ENCODE results near the gene MIXL1. TPM values are rescaled to one million over a fixed set of nuclear protein-coding genes. Genes with fewer than 3 reads are reported as not detected.

Gene MIXL1
- total and polyA plus RNA-seq, 4 donors: 0.19 to 0.51 TPM; not detected in 2

DNA sequence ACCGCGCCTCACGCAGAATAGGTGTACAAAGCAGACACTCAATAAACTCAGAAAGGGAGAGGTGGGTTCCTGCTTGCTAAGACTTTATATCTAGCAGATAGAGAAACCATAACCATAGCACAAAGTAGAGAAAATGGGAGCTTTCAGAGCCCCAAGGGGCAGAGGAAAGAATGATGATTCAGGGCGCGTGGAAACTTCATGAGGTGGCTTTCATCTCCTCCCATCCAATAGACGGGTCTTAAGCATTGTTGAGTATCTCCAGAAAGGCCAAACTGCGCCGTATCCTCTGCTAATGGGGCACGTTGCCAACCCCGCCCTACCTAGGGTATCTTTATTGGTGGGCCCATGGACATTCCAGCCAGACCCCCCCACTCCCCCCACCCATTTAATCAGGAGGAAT, 778 bp upstream of the MIXL1 start:
- ATAC-seq (ENCODE audit: low FRiP score): no peak
- intact Hi-C loops (cut with DNase I): no loop called here

DNA sequence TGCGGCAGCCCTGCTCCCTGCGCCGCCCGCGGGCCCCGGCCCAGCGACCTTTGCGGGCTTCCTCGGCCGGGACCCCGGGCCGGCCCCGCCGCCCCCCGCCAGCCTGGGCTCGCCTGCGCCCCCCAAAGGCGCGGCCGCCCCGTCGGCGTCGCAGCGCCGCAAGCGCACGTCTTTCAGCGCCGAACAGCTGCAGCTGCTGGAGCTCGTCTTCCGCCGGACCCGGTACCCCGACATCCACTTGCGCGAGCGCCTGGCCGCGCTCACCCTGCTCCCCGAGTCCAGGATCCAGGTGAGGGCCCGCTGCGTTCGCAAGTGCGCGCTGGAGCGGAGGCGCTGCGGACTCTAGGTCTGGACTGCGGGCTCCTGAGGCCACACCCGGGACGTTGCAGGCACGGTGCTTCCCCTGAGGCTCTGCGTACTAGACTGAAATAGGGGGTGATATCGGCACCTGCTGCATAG, 351 bp downstream of the MIXL1 start:
- DNase-seq: no peak
- no peaks in the 10 kb centered on the region for H3K9me3 ChIP-seq (ENCODE audit: control insufficient read depth, low read length)
- 1 to 2% methylated on average over 48 to 55 of the region's 55 CpGs for WGBS, 2 donors
- ATAC-seq (ENCODE audit: low FRiP score): no peak
- intact Hi-C loops (cut with DNase I): no loop called here
- no peaks in the 10 kb centered on the region for H3K36me3 ChIP-seq (ENCODE audit: control insufficient read depth in 1 of 2, insufficient read depth in 2 of 2, low read length in 1 of 2)
- no peaks in the 10 kb centered on the region for H3K27me3 ChIP-seq (ENCODE audit: control insufficient read depth in 1 of 2, insufficient read depth in 2 of 2, low read length in 1 of 2)
- no peaks in the 10 kb centered on the region for H3K4me1 ChIP-seq (ENCODE audit: control insufficient read depth in 1 of 2, insufficient read depth in 2 of 2, low read length in 2 of 2)
- H3K27ac ChIP-seq (ENCODE audit: low read depth in 1 of 2, low read length in 2 of 2): no peak overlapping the region
- H3K4me3 ChIP-seq (ENCODE audit: low read length in 2 of 2): peak overlapping the region; percentile 49 to 55

More for the DNA sequence above, 778 bp upstream of the MIXL1 start:
- no peaks in the 10 kb centered on the region for H3K9me3 ChIP-seq (ENCODE audit: control insufficient read depth, low read length)
- H3K27ac ChIP-seq (ENCODE audit: low read depth in 1 of 2, low read length in 2 of 2): no peak overlapping the region
- no peak overlapping the region for H3K4me3 ChIP-seq (ENCODE audit: low read length in 2 of 2)
- 94% methylated on average over 10 of the region's 10 CpGs for WGBS, 2 donors
- no peaks in the 10 kb centered on the region for H3K27me3 ChIP-seq (ENCODE audit: control insufficient read depth in 1 of 2, insufficient read depth in 2 of 2, low read length in 1 of 2)
- DNase-seq: no peak
- no peaks in the 10 kb centered on the region for H3K4me1 ChIP-seq (ENCODE audit: control insufficient read depth in 1 of 2, insufficient read depth in 2 of 2, low read length in 2 of 2)
- no peaks in the 10 kb centered on the region for H3K36me3 ChIP-seq (ENCODE audit: control insufficient read depth in 1 of 2, insufficient read depth in 2 of 2, low read length in 1 of 2)

DNA sequence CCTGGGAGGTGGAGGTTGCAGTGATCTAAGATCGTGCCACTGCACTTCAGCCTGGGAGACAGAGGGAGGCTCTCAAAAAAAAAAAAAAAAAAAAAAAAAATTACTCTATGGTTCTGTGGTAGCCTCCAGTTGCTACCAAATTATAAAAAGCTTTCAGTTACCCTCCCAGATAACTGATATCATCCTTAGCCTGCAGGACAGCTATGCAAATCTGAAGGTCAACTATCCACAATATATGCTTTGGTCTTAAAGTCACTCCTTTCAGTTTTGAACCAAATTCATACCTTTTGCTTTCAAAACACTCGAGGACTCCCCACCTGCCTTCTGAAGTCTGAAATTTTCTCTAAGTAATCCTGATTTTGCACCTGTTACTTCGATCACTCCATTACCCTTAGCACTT, 3.1 kb downstream of the MIXL1 start:
- Histone ChIP-seq H3K9me3 (ENCODE audit: control insufficient read depth, low read length) (no peaks in the 10 kb centered on the region), H3K27ac (ENCODE audit: low read depth in 1 of 2, low read length in 2 of 2) (no peak overlapping the region), H3K4me1 (ENCODE audit: control insufficient read depth in 1 of 2, insufficient read depth in 2 of 2, low read length in 2 of 2) (no peaks in the 10 kb centered on the region), H3K4me3 (ENCODE audit: low read length in 2 of 2) (no peak overlapping the region), H3K27me3 (ENCODE audit: control insufficient read depth in 1 of 2, insufficient read depth in 2 of 2, low read length in 1 of 2) (no peaks in the 10 kb centered on the region), H3K36me3 (ENCODE audit: control insufficient read depth in 1 of 2, insufficient read depth in 2 of 2, low read length in 1 of 2) (no peaks in the 10 kb centered on the region)
- DNase-seq: no peak
- WGBS, 2 donors: 96 to 97% methylated on average over 3 of the region's 3 CpGs
- no peak for ATAC-seq (ENCODE audit: low FRiP score)
- intact Hi-C loops (cut with DNase I): no loop called here

GRCh38 chr1:226233293-226233692, 9.8 kb downstream of the MIXL1 start:
- intact Hi-C loops (cut with DNase I): no loop called here
- Histone ChIP-seq H3K36me3 (ENCODE audit: control insufficient read depth in 1 of 2, insufficient read depth in 2 of 2, low read length in 1 of 2) (no peaks in the 10 kb centered on the region), H3K27ac (ENCODE audit: low read depth in 1 of 2, low read length in 2 of 2) (no peak overlapping the region), H3K9me3 (ENCODE audit: control insufficient read depth, low read length) (no peaks in the 10 kb centered on the region), H3K27me3 (ENCODE audit: control insufficient read depth in 1 of 2, insufficient read depth in 2 of 2, low read length in 1 of 2) (no peaks in the 10 kb centered on the region), H3K4me3 (ENCODE audit: low read length in 2 of 2) (no peak overlapping the region), H3K4me1 (ENCODE audit: control insufficient read depth in 1 of 2, insufficient read depth in 2 of 2, low read length in 2 of 2) (no peaks in the 10 kb centered on the region)
- ATAC-seq (ENCODE audit: low FRiP score): no peak
- no peak for DNase-seq
- 88 to 91% methylated on average over 6 of the region's 6 CpGs for WGBS, 2 donors

DNA sequence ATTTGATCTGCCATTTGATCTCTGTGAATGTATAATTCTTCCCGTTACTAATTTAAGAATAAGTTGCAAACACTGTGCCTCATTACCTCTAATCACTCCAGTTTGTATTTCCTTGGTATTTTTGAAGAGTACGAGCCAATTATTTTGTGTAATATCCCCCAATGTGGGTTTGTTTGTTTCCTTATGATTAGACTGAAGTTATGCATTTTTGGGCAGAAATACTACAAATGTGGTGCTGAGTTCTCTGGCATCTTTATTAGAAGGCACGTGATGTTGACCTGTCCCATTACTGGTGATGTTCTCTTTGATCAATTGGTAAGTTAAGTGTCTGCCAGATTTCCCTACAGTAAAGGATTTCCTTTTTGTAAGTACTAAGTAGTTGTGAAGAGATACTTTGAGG, 10.3 kb downstream of the MIXL1 start:
- Histone ChIP-seq H3K27ac (ENCODE audit: low read depth in 1 of 2, low read length in 2 of 2) (no peak overlapping the region), H3K4me1 (ENCODE audit: control insufficient read depth in 1 of 2, insufficient read depth in 2 of 2, low read length in 2 of 2) (no peaks in the 10 kb centered on the region), H3K36me3 (ENCODE audit: control insufficient read depth in 1 of 2, insufficient read depth in 2 of 2, low read length in 1 of 2) (no peaks in the 10 kb centered on the region), H3K27me3 (ENCODE audit: control insufficient read depth in 1 of 2, insufficient read depth in 2 of 2, low read length in 1 of 2) (no peaks in the 10 kb centered on the region), H3K9me3 (ENCODE audit: control insufficient read depth, low read length) (no peaks in the 10 kb centered on the region), H3K4me3 (ENCODE audit: low read length in 2 of 2) (no peak overlapping the region)
- no peak for DNase-seq
- no peak for ATAC-seq (ENCODE audit: low FRiP score)
- WGBS, 2 donors: 92 to 93% methylated on average over 3 of the region's 3 CpGs
- intact Hi-C loops (cut with DNase I): no loop called here

- Histone ChIP-seq H3K9me3 (ENCODE audit: control insufficient read depth, low read length) (no peaks in the 10 kb centered on the region), H3K27ac (ENCODE audit: low read depth in 1 of 2, low read length in 2 of 2) (no peak overlapping the region), H3K4me1 (ENCODE audit: control insufficient read depth in 1 of 2, insufficient read depth in 2 of 2, low read length in 2 of 2) (no peaks in the 10 kb centered on the region), H3K4me3 (ENCODE audit: low read length in 2 of 2) (no peak overlapping the region), H3K27me3 (ENCODE audit: control insufficient read depth in 1 of 2, insufficient read depth in 2 of 2, low read length in 1 of 2) (no peaks in the 10 kb centered on the region), H3K36me3 (ENCODE audit: control insufficient read depth in 1 of 2, insufficient read depth in 2 of 2, low read length in 1 of 2) (no peaks in the 10 kb centered on the region)
- ATAC-seq (ENCODE audit: low FRiP score) (no peak), DNase-seq (no peak)
- 91 to 98% methylated on average over 1 of the region's 1 CpG for WGBS, 2 donors
- intact Hi-C loops (cut with DNase I): no loop called here
These were observed 13.4 kb downstream of the MIXL1 start for GRCh38 chr1:226236826-226237225.

DNA sequence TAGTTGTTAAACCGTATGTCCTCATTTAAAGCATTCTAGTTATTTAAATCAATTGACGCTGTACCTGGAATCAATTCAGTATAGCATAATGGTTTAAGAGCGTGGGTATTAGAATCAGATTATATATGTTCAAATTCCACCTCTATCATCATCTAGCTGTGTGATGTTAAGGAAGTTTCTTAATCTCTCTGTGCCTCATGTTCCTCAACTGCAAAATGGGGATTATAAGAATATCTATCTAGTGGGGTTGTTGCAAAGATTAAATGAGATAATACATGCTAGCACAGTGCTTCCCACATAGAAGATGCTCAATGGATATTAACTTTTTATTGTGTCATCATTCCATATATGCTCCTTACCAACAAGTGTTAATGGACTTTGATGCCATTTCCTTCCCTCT, 16.0 kb downstream of the MIXL1 start:
- no peaks in the 10 kb centered on the region for H3K27me3 ChIP-seq (ENCODE audit: control insufficient read depth in 1 of 2, insufficient read depth in 2 of 2, low read length in 1 of 2)
- 99 to 100% methylated on average over 3 of the region's 3 CpGs for WGBS, 2 donors
- intact Hi-C loops (cut with DNase I): no loop called here
- no peaks in the 10 kb centered on the region for H3K9me3 ChIP-seq (ENCODE audit: control insufficient read depth, low read length)
- no peak overlapping the region for H3K4me3 ChIP-seq (ENCODE audit: low read length in 2 of 2)
- H3K4me1 ChIP-seq (ENCODE audit: control insufficient read depth in 1 of 2, insufficient read depth in 2 of 2, low read length in 2 of 2): no peaks in the 10 kb centered on the region
- no peaks in the 10 kb centered on the region for H3K36me3 ChIP-seq (ENCODE audit: control insufficient read depth in 1 of 2, insufficient read depth in 2 of 2, low read length in 1 of 2)
- no peak for DNase-seq
- H3K27ac ChIP-seq (ENCODE audit: low read depth in 1 of 2, low read length in 2 of 2): no peak overlapping the region
- ATAC-seq (ENCODE audit: low FRiP score): no peak

DNA sequence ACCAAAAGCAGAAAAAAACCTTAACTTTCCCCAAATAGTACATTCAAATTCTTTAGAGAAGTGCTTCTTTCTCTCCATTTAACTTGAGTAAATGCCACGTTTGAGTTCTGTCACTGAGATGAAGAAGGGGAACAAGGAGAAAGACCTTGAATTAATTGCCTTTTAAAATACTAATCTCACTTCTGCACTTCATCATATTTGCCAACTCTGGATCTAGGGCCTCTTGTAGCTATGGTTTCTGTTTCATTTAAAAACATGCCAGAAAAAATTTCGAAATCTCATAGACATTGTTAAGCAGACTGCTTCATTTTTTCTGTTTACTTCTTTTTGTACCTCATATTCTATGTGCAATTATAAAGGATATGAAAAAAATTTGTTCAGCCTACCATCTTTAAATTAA, 24.6 kb downstream of the MIXL1 start:
- H3K27me3 ChIP-seq (ENCODE audit: control insufficient read depth in 1 of 2, insufficient read depth in 2 of 2, low read length in 1 of 2): no peaks in the 10 kb centered on the region
- H3K27ac ChIP-seq (ENCODE audit: low read depth in 1 of 2, low read length in 2 of 2): no peak overlapping the region
- H3K36me3 ChIP-seq (ENCODE audit: control insufficient read depth in 1 of 2, insufficient read depth in 2 of 2, low read length in 1 of 2): no peaks in the 10 kb centered on the region
- ATAC-seq (ENCODE audit: low FRiP score) (no peak), DNase-seq (no peak)
- H3K4me1 ChIP-seq (ENCODE audit: control insufficient read depth in 1 of 2, insufficient read depth in 2 of 2, low read length in 2 of 2): no peaks in the 10 kb centered on the region
- WGBS, 2 donors: 1 to 11% methylated on average over 2 of the region's 2 CpGs
- no peak overlapping the region for H3K4me3 ChIP-seq (ENCODE audit: low read length in 2 of 2)
- H3K9me3 ChIP-seq (ENCODE audit: control insufficient read depth, low read length): no peaks in the 10 kb centered on the region
- intact Hi-C loops (cut with DNase I): no loop called here

DNA sequence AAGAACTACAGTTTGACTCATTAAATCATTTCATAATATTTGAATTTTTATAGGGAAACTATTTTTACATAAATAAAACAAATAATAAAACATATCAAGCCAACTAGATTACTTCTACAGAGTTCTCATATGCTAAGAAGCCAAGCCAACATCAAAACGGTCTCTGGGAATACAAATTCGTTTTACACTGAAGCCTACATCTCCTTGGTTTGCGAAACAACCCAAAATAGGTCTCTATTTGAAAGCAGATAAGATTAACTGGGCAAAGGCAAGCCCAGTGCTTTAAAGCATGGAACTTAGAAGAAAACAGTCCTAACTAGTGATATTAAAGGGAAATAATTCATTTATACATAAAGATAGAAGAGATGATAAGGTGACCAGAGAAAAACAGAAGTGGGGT, 25.3 kb downstream of the MIXL1 start:
- no peaks in the 10 kb centered on the region for H3K36me3 ChIP-seq (ENCODE audit: control insufficient read depth in 1 of 2, insufficient read depth in 2 of 2, low read length in 1 of 2)
- intact Hi-C loops (cut with DNase I): no loop called here
- DNase-seq (no peak), ATAC-seq (ENCODE audit: low FRiP score) (no peak)
- 11 to 17% methylated on average over 3 of the region's 3 CpGs for WGBS, 2 donors
- H3K4me1 ChIP-seq (ENCODE audit: control insufficient read depth in 1 of 2, insufficient read depth in 2 of 2, low read length in 2 of 2): no peaks in the 10 kb centered on the region
- no peaks in the 10 kb centered on the region for H3K9me3 ChIP-seq (ENCODE audit: control insufficient read depth, low read length)
- H3K27me3 ChIP-seq (ENCODE audit: control insufficient read depth in 1 of 2, insufficient read depth in 2 of 2, low read length in 1 of 2): no peaks in the 10 kb centered on the region
- H3K27ac ChIP-seq (ENCODE audit: low read depth in 1 of 2, low read length in 2 of 2): no peak overlapping the region
- no peak overlapping the region for H3K4me3 ChIP-seq (ENCODE audit: low read length in 2 of 2)

Measured in aorta (tissue), 5 donors.